GM19043 (cell line): ENCODE data around the gene POLN.

Experiments
- ATAC-seq: cut with Tn5 transposase; IDR thresholded peaks from one replicate; pipeline ENCODE4 v1.9.1; 2021; ENCODE audit warnings: low read depth; ENCODE audit not compliant: unreplicated experiment

Gene POLN

DNA sequence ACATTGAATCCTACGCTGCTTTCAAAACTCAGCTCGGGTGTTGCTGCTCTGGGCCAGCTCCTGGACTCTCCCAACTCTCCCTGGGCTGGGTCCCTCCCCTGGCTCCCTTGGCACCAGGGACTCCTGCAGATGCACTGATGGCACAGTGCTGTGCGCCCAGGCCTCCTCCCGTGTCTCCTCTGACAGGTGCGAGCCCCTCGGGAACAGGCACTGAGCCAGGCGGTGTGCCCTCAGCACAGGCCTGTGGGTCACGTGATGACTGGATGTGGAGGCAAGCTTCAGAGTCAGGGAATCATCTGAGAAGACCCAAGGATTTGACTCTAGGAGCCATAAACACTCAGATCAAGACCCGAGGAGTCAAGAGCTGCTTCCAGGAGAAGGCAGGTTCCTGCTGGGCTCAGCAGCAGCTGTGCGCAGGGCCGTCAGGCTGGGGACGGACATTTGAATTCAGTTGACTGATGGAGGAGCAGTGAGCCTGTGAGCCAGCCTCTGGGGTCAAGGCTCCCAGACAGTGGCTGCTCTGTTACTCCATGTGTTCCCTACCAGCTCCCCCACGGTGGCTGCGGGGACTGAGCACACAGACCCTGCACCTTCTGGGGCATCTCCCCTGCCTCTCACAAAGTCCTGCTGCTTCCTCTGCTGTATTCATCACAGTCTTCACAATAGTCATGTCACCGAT lies 149.8 kb downstream of the POLN start:
- ATAC-seq = no peak

DNA sequence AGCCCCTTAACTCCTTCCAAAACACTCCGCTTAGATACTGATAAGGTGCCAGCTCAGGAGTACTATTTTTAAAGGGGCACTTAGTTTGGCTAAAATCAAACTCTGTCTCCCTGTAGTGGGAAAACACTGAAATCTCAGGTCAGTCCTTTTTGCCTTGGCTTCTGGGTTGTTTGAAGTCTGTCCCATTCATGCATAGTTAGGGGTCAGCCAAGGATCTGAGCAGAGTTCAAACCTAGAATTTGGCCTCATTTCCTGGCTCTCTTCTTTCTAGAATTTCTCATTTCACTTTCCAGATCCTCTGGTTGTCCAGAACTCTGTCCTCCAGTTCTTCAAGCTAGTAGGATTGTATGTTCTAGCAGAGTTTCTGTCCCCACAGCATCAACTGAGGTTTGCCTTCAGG lies 151.3 kb downstream of the POLN start:
- ATAC-seq = no peak

- no peak for ATAC-seq
These were observed 152.7 kb downstream of the POLN start for GRCh38 chr4:2089222-2089621.

- no peak for ATAC-seq
These were observed 154.8 kb downstream of the POLN start for GRCh38 chr4:2087170-2087569.

- ATAC-seq = no peak
These were observed 156.4 kb downstream of the POLN start for GRCh38 chr4:2085496-2085901.

DNA sequence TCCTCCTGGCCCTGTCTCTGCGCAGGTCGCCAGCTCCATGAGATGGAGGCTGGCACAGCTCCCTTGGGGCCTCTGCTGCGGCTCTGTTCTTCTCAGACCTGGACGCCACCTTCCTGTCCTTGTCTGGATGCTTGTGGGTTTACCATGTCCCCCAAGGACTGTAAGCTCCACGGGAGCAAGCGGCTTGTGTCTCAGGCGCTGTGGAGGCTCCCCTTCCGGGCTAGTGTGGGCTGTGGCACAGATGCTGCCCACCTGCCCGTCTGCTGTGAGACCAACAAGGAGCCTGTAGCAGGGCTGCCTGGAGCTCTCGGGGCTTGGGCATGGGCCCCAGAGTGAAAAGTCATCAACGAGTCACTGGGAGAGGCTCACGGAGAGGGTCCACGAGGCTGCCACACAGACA lies 157.6 kb downstream of the POLN start:
- ATAC-seq = no peak

- ATAC-seq = no peak
These were observed 158.1 kb downstream of the POLN start for GRCh38 chr4:2083826-2084160.

DNA sequence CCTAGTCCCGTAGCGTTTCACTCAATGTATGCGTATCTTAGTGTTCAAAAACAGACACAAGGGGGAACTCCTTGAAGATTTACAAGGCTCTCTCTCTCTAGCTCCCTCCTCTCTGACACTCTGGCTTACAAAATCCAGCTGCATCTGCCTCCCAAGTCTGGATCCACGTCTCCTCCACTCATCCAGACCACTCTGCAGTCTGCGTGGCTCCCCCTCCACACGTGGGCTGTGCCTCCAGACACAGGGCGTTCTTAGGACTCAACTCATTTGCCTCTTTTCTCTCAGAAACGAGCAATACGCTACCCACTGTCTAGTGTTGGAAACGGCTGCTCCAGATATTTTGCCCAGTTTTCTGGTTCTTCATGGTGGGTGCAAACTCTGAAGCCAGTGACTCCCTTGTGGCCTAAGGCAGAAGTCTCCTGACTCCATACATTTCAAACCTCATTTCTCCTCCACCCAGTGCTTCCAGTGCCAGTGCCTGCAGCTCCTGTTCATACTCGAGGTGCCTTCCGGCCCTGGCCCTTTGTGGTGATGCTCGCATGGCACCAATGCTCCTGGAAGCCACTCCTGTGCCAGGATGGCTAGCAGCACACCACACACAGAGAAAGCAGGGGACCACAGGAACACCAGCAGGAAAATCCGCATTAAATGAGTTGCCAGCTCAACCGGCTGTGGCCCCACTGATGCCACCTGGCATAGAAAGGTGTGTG lies 158.7 kb downstream of the POLN start:
- no peak for ATAC-seq

- ATAC-seq = no peak
These were observed 159.3 kb downstream of the POLN start for GRCh38 chr4:2082627-2083026.

- ATAC-seq = no peak
These were observed 159.8 kb downstream of the POLN start for GRCh38 chr4:2082118-2082517.

DNA sequence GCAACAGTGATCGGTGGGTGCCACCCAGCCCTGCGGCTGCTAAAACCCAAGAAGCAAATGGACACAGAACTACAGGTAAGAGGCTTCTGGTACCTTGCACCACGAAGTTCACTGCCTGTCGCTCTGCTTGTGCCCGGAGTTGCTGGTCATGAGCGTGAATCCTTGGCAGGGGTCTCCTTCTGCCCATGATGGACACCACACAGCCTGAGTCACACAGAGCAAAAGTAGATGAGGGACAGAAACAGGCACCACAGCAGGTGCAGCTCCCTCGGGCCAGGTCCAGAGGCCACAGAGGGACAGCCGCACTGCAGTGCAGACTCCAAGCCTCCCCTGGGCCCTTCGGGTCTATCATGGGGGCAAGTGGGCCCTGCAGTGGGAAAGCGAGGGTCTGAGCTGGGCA lies 160.4 kb downstream of the POLN start:
- ATAC-seq = no peak

DNA sequence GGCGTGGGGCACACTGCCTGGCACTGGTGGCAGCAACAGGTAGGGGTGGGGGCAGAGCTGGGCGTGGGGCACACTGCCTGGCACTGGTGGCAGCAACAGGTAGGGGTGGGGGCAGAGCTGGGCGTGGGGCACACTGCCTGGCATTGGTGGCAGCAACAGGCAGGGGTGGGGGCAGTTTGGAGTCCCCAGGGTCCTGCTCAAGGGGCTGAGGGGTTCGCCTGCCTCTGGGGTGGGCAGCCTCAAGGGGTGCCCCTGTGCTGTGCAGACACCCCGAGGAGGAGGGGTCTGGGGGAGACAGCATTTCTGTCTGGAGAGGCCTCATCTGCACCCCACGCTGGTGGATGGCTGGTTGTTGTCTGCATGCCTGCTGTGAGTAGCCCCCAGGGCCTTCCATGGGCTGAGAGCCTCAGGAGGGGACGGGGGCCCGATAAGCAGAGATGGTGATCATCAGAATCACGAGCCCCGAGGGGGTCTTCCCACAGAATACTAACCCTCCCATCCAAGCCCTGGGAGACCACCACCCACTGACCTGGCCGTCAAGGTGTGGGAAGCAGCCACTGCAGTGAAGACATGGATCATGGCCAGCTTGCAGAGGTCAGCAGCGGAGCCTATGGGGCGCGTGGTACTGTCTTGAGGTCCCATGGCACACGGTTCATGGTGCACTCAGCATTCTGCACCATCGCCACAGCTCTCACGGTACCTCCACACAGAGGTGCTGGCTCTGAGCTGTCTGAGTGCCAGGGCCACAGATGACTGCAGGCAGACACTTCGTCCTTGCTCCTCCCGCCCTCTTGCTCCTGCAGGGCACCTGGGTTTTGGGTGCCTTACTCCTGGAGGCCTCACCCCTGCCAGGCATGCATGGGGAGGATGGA lies 161.3 kb downstream of the POLN start:
- no peak for ATAC-seq

DNA sequence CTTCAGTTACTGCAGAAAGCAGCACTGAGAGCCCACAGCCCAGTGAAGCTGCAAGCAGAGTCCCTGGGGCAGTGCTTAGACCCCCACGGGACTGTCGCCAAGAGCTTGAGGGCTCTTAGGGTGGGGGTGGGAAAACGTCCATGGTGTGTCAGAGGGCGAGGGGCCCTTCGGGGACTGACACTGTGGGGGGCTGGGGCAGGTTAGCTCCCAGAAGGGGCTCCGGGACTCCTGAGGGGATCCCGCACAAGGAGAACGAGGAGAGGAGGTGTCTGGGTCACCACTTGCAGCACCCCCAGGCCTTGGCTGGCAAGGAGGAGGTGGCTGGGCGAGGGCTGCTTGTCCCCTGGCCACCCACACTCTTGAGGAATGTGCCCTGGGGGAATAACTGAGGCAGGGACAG lies 162.0 kb downstream of the POLN start:
- ATAC-seq = no peak

DNA sequence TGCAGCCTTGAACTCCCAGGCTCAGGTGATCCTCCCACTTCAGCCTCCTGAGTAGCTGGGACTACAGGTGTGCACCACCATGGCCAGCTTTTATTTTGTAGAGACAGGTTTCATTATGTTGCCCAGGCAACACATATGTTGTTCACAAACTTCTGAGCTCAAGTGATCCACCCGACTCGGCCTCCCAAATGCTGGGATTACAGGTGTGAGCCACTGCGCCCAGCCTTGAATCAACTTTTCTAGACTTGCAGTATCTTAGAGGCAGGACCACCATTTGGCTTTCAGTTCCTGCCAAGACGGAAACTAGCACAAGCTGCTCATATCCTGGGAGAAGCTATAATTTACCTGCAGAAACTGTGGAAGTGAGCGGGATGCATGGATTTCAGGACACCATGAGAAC lies 162.9 kb downstream of the POLN start:
- ATAC-seq = no peak

GRCh38 chr4:2078584-2078983 lies 163.3 kb downstream of the POLN start:
- no peak for ATAC-seq

DNA sequence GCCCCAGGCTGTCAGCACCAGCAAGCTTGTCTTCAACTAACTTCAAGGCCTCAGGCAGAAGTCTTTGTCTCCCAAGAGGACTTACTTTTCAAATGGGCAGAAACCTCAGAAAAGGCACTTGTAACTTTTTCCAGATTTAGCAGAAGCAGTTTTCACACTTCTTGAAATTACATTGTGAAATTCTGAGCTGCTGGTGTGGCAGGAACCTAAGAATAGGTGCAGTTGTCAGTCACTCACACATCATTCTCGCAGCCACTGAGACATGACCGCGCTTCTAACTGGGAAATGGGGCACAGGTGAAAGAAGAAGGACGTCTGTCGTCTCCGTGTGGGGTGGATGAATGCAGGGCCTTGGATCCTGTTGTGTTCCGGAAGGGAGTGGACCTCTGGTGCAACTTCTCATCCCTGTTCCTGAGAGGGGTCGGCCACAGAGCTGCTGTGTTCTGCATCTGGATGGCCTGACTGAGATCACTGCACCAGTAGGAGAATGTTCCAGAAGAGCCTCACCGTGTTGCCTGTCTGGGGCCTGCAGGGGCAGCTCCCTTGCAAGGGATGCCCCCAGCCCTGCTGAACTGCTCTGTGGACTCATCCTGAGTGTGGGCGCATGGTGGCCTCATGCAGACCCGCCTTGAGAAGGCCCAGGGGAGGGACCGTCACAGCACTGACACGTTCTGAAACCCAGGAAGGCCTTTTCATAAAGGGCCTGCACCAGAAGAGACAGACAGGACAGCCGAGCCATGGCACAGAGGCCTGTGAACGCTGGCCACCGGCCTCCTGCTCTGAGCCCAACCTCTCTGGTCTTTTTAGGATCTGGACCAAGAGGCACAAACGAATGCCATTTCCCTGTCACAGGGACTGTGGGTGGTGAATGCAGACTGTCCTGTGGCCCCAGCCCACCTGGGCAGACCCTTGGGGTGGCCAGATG lies 164.1 kb downstream of the POLN start:
- no peak for ATAC-seq

DNA sequence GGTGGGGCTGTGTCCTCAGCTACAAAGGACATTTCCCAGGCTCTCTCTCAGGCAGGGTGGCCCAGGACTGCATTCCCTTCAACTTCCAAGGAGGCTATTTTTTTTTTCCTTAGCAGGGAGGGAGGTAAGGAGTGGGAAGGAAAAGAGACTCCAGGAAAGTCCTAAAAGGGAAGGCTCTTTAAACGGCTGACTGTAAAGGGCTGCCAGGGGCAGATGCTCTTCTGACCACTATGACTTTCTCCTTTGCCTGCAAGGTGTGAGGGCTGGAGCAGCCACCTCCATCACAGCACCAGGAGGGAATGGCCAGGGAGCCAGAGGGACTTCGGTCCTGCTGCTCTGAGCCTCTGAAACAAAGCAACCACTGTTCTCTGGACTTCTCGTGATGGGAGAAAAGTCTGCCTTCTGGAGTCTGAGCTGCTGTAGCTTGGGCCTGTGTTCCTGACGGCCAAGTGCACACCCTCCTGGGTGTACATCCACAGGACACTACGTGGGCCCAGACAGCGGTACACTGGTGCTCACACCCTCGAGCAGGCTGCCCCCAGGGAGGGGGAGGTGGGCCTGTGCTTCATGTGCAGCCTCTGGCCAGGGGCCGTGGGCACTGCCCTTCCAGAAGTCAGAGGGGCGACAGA lies 164.9 kb downstream of the POLN start:
- no peak for ATAC-seq

DNA sequence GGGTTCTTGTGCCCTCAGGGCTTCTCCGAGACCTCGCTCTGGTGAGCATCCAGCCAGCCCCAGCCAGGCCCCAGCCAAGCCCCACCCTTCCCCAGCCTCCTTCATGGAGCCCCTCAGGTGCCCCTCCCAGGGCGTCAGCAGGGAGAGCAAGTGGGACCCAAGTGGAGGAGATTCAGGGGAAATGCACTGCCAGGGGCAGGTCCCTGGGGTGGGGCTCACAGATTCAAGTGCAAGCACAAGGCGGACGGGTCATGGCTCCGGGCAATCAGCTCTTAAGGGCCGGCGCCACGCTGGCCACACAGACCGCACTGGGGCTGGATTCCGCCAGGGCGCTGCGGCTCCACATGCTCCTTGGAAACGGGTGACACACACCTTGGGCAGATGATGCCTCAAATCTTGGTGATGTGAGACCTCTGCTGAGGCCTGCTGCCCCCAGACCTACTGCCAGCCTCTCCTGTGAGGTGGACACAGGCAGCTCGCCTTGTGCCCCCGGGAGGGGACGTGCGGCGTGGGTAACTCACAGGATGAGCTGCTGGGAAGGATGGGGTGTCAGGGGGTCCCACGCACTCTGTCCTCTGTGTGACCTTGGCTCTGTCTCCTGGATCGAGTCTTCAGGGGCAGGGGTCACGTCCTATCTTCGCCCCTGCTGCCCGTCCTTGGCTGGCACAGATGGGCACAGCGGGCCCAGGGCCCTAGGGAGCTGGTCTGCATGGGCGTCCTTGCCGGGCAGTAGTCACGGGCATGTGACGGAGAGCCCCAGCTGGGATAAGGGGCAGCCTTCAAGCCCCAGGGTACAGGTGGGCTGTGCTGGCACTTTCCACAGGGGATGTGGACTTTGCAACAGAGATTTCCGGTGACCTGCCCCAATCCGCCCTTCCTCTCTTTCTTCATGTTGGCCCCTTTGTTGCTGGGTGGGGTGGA lies 165.7 kb downstream of the POLN start:
- ATAC-seq = no peak
